ENCODE results near the gene KLHL20.
"Not testable (repeated sequence)": the region's sequence is repeated elsewhere in the genome, so short reads cannot be mapped to it uniquely, and the experiment has no call there.

The KLHL20 gene

GRCh38 chr1:173753830-173754229, 39.0 kb downstream of the KLHL20 start:
- DNase-seq (ENCODE audit: low read depth): no peak
- Histone ChIP-seq H3K27me3 (replicated peaks; ENCODE audit: control insufficient read depth, insufficient read depth, low read length) (no peaks in the 10 kb centered on the region), H3K36me3 (ENCODE audit: control insufficient read depth, insufficient read depth, low read length, severe bottlenecking) (peaks cover 81% of the 10 kb centered on the region), H3K9me3 (ENCODE audit: control insufficient read depth, low read length) (no peaks in the 10 kb centered on the region), H3K4me1 (ENCODE audit: control insufficient read depth, insufficient read depth, low read length) (no peaks in the 10 kb centered on the region), H3K4me3 (ENCODE audit: low read length) (no peak overlapping the region), H3K9ac (ENCODE audit: low read length) (no peak overlapping the region)

DNA sequence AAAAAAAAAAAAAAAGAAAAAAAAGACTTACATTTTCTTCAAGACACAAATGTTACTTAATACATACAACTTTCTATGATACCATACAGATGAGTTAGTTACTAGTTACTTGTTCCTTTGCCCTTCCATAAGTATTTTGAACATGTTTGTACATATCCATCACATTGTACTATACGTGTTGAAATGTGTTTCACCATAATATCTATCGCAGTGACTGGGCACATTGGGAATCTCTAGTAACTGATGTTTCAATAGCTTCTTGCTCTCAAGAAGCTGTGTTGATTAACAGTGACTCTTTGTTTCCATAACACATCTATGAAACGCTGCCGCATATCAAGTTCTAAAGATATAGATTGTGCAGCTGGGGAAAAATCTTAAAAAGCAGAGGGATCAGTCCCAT, 42.9 kb downstream of the KLHL20 start:
- Histone ChIP-seq H3K36me3 (ENCODE audit: control insufficient read depth, insufficient read depth, low read length, severe bottlenecking) (peaks cover 85% of the 10 kb centered on the region), H3K4me3 (ENCODE audit: low read length) (no peak overlapping the region), H3K4me1 (ENCODE audit: control insufficient read depth, insufficient read depth, low read length) (no peaks in the 10 kb centered on the region), H3K9me3 (ENCODE audit: control insufficient read depth, low read length) (no peaks in the 10 kb centered on the region), H3K9ac (ENCODE audit: low read length) (no peak overlapping the region), H3K27me3 (replicated peaks; ENCODE audit: control insufficient read depth, insufficient read depth, low read length) (no peaks in the 10 kb centered on the region)
- no peak for DNase-seq (ENCODE audit: low read depth)

DNA sequence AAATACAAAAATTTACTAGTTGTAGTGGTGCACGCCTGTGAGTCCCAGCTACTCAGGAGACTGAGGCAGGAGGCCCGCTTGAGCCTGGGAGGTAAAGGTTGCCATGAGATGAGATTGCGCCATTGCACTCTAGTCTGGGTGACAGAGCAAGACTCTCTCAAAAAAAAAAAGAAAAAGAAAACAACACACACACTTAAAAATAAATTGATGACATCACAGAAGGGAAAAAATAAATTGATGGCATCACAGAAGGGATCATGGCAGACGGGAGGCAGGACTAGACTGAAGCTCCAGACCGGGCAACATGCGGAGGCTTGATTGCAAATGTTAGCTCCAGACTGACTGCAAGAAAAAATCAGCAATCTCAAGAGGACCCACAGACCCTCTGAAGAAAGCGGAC, 43.3 kb downstream of the KLHL20 start:
- Histone ChIP-seq H3K36me3 (ENCODE audit: control insufficient read depth, insufficient read depth, low read length, severe bottlenecking) (peaks cover 81% of the 10 kb centered on the region), H3K9ac (ENCODE audit: low read length) (no peak overlapping the region), H3K4me3 (ENCODE audit: low read length) (no peak overlapping the region), H3K4me1 (ENCODE audit: control insufficient read depth, insufficient read depth, low read length) (no peaks in the 10 kb centered on the region), H3K27me3 (replicated peaks; ENCODE audit: control insufficient read depth, insufficient read depth, low read length) (no peaks in the 10 kb centered on the region), H3K9me3 (ENCODE audit: control insufficient read depth, low read length) (no peaks in the 10 kb centered on the region)
- no peak for DNase-seq (ENCODE audit: low read depth)

- peaks cover 74% of the 10 kb centered on the region for H3K36me3 ChIP-seq (ENCODE audit: control insufficient read depth, insufficient read depth, low read length, severe bottlenecking)
- no peak for DNase-seq (ENCODE audit: low read depth)
- no peaks in the 10 kb centered on the region for H3K4me1 ChIP-seq (ENCODE audit: control insufficient read depth, insufficient read depth, low read length)
- H3K27me3 ChIP-seq (replicated peaks; ENCODE audit: control insufficient read depth, insufficient read depth, low read length): no peaks in the 10 kb centered on the region
- no peak overlapping the region for H3K4me3 ChIP-seq (ENCODE audit: low read length)
- no peak overlapping the region for H3K9ac ChIP-seq (ENCODE audit: low read length)
- no peaks in the 10 kb centered on the region for H3K9me3 ChIP-seq (ENCODE audit: control insufficient read depth, low read length)
Observed at GRCh38 chr1:173758980-173759379, 44.2 kb downstream of the KLHL20 start.

DNA sequence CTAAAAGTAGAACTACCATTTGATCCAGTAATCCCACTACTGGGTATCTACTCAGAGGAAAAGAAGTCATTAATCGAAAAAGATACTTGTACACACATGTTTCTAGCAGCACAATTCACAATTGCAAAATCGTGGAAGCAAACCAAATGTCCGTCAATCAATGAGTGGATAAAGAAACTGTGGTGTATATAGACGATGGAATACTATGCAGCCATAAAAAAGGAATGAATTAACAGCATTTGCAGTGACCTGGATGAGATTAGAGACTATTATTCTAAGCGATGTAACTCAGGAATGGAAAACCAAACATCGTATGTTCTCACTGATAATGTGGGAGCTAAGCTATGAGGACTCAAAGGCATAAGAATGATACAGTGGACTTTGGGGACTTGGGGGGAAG, 49.5 kb downstream of the KLHL20 start:
- not testable (repeated sequence) for H3K4me1 ChIP-seq (ENCODE audit: control insufficient read depth, insufficient read depth, low read length); DNase-seq (ENCODE audit: low read depth); H3K9ac ChIP-seq (ENCODE audit: low read length); H3K27me3 ChIP-seq (replicated peaks; ENCODE audit: control insufficient read depth, insufficient read depth, low read length); H3K4me3 ChIP-seq (ENCODE audit: low read length); H3K9me3 ChIP-seq (ENCODE audit: control insufficient read depth, low read length)
- peaks cover 49% of the 10 kb centered on the region for H3K36me3 ChIP-seq (ENCODE audit: control insufficient read depth, insufficient read depth, low read length, severe bottlenecking)

- Histone ChIP-seq H3K4me1 (ENCODE audit: control insufficient read depth, insufficient read depth, low read length) (no peaks in the 10 kb centered on the region), H3K27me3 (replicated peaks; ENCODE audit: control insufficient read depth, insufficient read depth, low read length) (no peaks in the 10 kb centered on the region), H3K9me3 (ENCODE audit: control insufficient read depth, low read length) (no peaks in the 10 kb centered on the region), H3K9ac (ENCODE audit: low read length) (no peak overlapping the region), H3K4me3 (ENCODE audit: low read length) (no peak overlapping the region), H3K36me3 (ENCODE audit: control insufficient read depth, insufficient read depth, low read length, severe bottlenecking) (peaks cover 33% of the 10 kb centered on the region)
- DNase-seq (ENCODE audit: low read depth): no peak
Observed at GRCh38 chr1:173768206-173768605, 53.4 kb downstream of the KLHL20 start.

- no peak for DNase-seq (ENCODE audit: low read depth)
- no peak overlapping the region for H3K9ac ChIP-seq (ENCODE audit: low read length)
- H3K4me3 ChIP-seq (ENCODE audit: low read length): no peak overlapping the region
- H3K9me3 ChIP-seq (ENCODE audit: control insufficient read depth, low read length): no peaks in the 10 kb centered on the region
- peaks cover 32% of the 10 kb centered on the region for H3K36me3 ChIP-seq (ENCODE audit: control insufficient read depth, insufficient read depth, low read length, severe bottlenecking)
- no peaks in the 10 kb centered on the region for H3K4me1 ChIP-seq (ENCODE audit: control insufficient read depth, insufficient read depth, low read length)
- no peaks in the 10 kb centered on the region for H3K27me3 ChIP-seq (replicated peaks; ENCODE audit: control insufficient read depth, insufficient read depth, low read length)
Observed at GRCh38 chr1:173768827-173769226, 54.0 kb downstream of the KLHL20 start.

- H3K36me3 ChIP-seq (ENCODE audit: control insufficient read depth, insufficient read depth, low read length, severe bottlenecking): peaks cover 38% of the 10 kb centered on the region
- not testable (repeated sequence) for H3K27me3 ChIP-seq (replicated peaks; ENCODE audit: control insufficient read depth, insufficient read depth, low read length); H3K4me3 ChIP-seq (ENCODE audit: low read length); DNase-seq (ENCODE audit: low read depth); H3K9me3 ChIP-seq (ENCODE audit: control insufficient read depth, low read length); H3K9ac ChIP-seq (ENCODE audit: low read length); H3K4me1 ChIP-seq (ENCODE audit: control insufficient read depth, insufficient read depth, low read length)
Observed at GRCh38 chr1:173770330-173770729, 55.5 kb downstream of the KLHL20 start.

GRCh38 chr1:173771560-173771959, 56.8 kb downstream of the KLHL20 start:
- Histone ChIP-seq H3K9me3 (ENCODE audit: control insufficient read depth, low read length) (no peaks in the 10 kb centered on the region), H3K4me3 (ENCODE audit: low read length) (no peak overlapping the region), H3K36me3 (ENCODE audit: control insufficient read depth, insufficient read depth, low read length, severe bottlenecking) (peaks cover 40% of the 10 kb centered on the region), H3K4me1 (ENCODE audit: control insufficient read depth, insufficient read depth, low read length) (peaks cover 4% of the 10 kb centered on the region), H3K27me3 (replicated peaks; ENCODE audit: control insufficient read depth, insufficient read depth, low read length) (no peaks in the 10 kb centered on the region), H3K9ac (ENCODE audit: low read length) (no peak overlapping the region)
- DNase-seq (ENCODE audit: low read depth): no peak

- H3K4me3 ChIP-seq (ENCODE audit: low read length): no peak overlapping the region
- no peak for DNase-seq (ENCODE audit: low read depth)
- H3K27me3 ChIP-seq (replicated peaks; ENCODE audit: control insufficient read depth, insufficient read depth, low read length): no peaks in the 10 kb centered on the region
- peaks cover 4% of the 10 kb centered on the region for H3K4me1 ChIP-seq (ENCODE audit: control insufficient read depth, insufficient read depth, low read length)
- H3K9me3 ChIP-seq (ENCODE audit: control insufficient read depth, low read length): no peaks in the 10 kb centered on the region
- peaks cover 41% of the 10 kb centered on the region for H3K36me3 ChIP-seq (ENCODE audit: control insufficient read depth, insufficient read depth, low read length, severe bottlenecking)
- H3K9ac ChIP-seq (ENCODE audit: low read length): no peak overlapping the region
Observed at GRCh38 chr1:173775578-173776226, 60.9 kb downstream of the KLHL20 start.

- Histone ChIP-seq H3K27me3 (replicated peaks; ENCODE audit: control insufficient read depth, insufficient read depth, low read length) (no peaks in the 10 kb centered on the region), H3K36me3 (ENCODE audit: control insufficient read depth, insufficient read depth, low read length, severe bottlenecking) (peaks cover 80% of the 10 kb centered on the region), H3K4me3 (ENCODE audit: low read length) (no peak overlapping the region), H3K9ac (ENCODE audit: low read length) (no peak overlapping the region), H3K9me3 (ENCODE audit: control insufficient read depth, low read length) (no peaks in the 10 kb centered on the region), H3K4me1 (ENCODE audit: control insufficient read depth, insufficient read depth, low read length) (no peaks in the 10 kb centered on the region)
- no peak for DNase-seq (ENCODE audit: low read depth)
Observed at GRCh38 chr1:173779936-173780335, 65.2 kb downstream of the KLHL20 start.

GRCh38 chr1:173784997-173785396, 70.2 kb downstream of the KLHL20 start:
- DNase-seq (ENCODE audit: low read depth): no peak
- Histone ChIP-seq H3K27me3 (replicated peaks; ENCODE audit: control insufficient read depth, insufficient read depth, low read length) (no peaks in the 10 kb centered on the region), H3K4me3 (ENCODE audit: low read length) (no peak overlapping the region), H3K4me1 (ENCODE audit: control insufficient read depth, insufficient read depth, low read length) (no peaks in the 10 kb centered on the region), H3K9ac (ENCODE audit: low read length) (no peak overlapping the region), H3K9me3 (ENCODE audit: control insufficient read depth, low read length) (no peaks in the 10 kb centered on the region), H3K36me3 (ENCODE audit: control insufficient read depth, insufficient read depth, low read length, severe bottlenecking) (peaks cover 88% of the 10 kb centered on the region)
